Right cardiac atrium (tissue), 5 donors: Measurements from ENCODE around the gene COL23A1. TPM values are rescaled to one million over a fixed set of nuclear protein-coding genes. Genes with fewer than 3 reads are reported as not detected.

Source experiments
- ATAC-seq, 2 donors: fragments of 200-7000 bp; cut with Tn5 transposase; one replicate each; pipeline versions ENCODE4 v1.8.0 to v1.9.1; 2020; ENCODE audit warnings: moderate library complexity in 2 of 2, mild to moderate bottlenecking in 1 of 2
- DNase-seq, 3 donors: peaks; one replicate each; pipeline ENCODE4 v3.0.0-alpha.2; 2020
- H3K27ac ChIP-seq: one replicate; pipeline ENCODE4 v1.5.1; 2013; ENCODE audit warnings: mild to moderate bottlenecking, low read length, control low read depth, moderate library complexity
- H3K27me3 ChIP-seq: one replicate; pipeline ENCODE4 v1.6.1; 2013; ENCODE audit not compliant: control insufficient read depth, insufficient read depth
- H3K4me1 ChIP-seq: one replicate; pipeline ENCODE4 v1.6.1; 2013; ENCODE audit warnings: low read length; ENCODE audit not compliant: control insufficient read depth, insufficient read depth
- H3K4me3 ChIP-seq: one replicate; pipeline ENCODE4 v1.5.1; 2013; ENCODE audit warnings: low read length, control low read depth
- H3K9me3 ChIP-seq: one replicate; pipeline ENCODE4 v1.6.1; 2013; ENCODE audit warnings: low read length; ENCODE audit not compliant: control insufficient read depth
- WGBS: extraction: QIAGEN DNeasy Blood & Tissue Kit; methylation state at CpG from one replicate; pipeline ENCODE4 v1.1.7; 2013; 5-methylcytosine and 5-hydroxymethylcytosine counted together
- intact Hi-C, 4 donors: fragments of 100-400 bp; cut with DNase I; formaldehyde crosslinking; loops; one replicate each; pipeline versions ENCODE4 v1.11.0 to v1.14.0; 2022 to 2023
- polyA plus RNA-seq: library from polyadenylated mRNA; stranded (reverse); fragments of 200-250 nt; gene quantifications from one replicate; pipeline ENCODE4 v1.2.3, GENCODE V29; 2013
- total RNA-seq, 4 donors: library from RNA; stranded (reverse); fragmentation: NEBNext Ultra II Directional; extraction: Animal tissue kit (Norgen Biotek cat#: 25700); gene quantifications; one replicate each; pipeline ENCODE4 v1.2.1, GENCODE V29; 2021
- donor health status: healthy with polysubstance abuse.
- donor health status: DM: no; HTN: yes; CAD: no.
- donor health status: DM: no; HTN: no; CAD: no.
- donor health status: DM: no; HTN: yes; CAD: no; lungs with severe emphysema.
- donor health status: DM: yes; HTN: yes; CAD: no.

Gene COL23A1
- total and polyA plus RNA-seq, 5 donors, result 2.5 to 13.6 (median 6.3) TPM

GRCh38 chr5:178210073-178210535 is 380.1 kb downstream of the COL23A1 start:
- no peak for ATAC-seq
- WGBS, result 92% methylated on average over 18 of the region's 18 CpGs
- DNase-seq, result no peak
- H3K9me3 ChIP-seq, result no peaks in the 10 kb centered on the region
- H3K27ac ChIP-seq, result no peak overlapping the region
- intact Hi-C loops, result no loop called here
- peaks cover 9% of the 10 kb centered on the region for H3K4me1 ChIP-seq
- no peak overlapping the region for H3K4me3 ChIP-seq
- H3K27me3 ChIP-seq, result no peaks in the 10 kb centered on the region

GRCh38 chr5:178209334-178210072 is 380.7 kb downstream of the COL23A1 start:
- no peak for ATAC-seq
- Histone ChIP-seq H3K9me3 (no peaks in the 10 kb centered on the region), H3K4me1 (peaks cover 9% of the 10 kb centered on the region), H3K27ac (no peak overlapping the region), H3K27me3 (no peaks in the 10 kb centered on the region), H3K4me3 (no peak overlapping the region)
- 84% methylated on average over 8 of the region's 8 CpGs for WGBS
- DNase-seq, result no peak
- intact Hi-C loops, result no loop called here

GRCh38 chr5:178208540-178209227 is 381.5 kb downstream of the COL23A1 start:
- WGBS, result 69% methylated on average over 5 of the region's 5 CpGs
- ATAC-seq, result no peak
- intact Hi-C loops, result no loop called here
- Histone ChIP-seq H3K4me3 (no peak overlapping the region), H3K9me3 (no peaks in the 10 kb centered on the region), H3K27ac (no peak overlapping the region), H3K4me1 (peaks cover 9% of the 10 kb centered on the region), H3K27me3 (no peaks in the 10 kb centered on the region)
- no peak for DNase-seq

GRCh38 chr5:178207917-178208280 is 382.3 kb downstream of the COL23A1 start:
- H3K27me3 ChIP-seq, result no peaks in the 10 kb centered on the region
- no peak for DNase-seq
- no peak overlapping the region for H3K27ac ChIP-seq
- H3K4me1 ChIP-seq, result peaks cover 9% of the 10 kb centered on the region
- ATAC-seq, result no peak
- intact Hi-C loops, result no loop called here
- WGBS, result 94% methylated on average over 1 of the region's 1 CpG
- H3K9me3 ChIP-seq, result no peaks in the 10 kb centered on the region
- H3K4me3 ChIP-seq, result no peak overlapping the region

- no peak for DNase-seq
Observed at GRCh38 chr5:178207183-178207916, 382.8 kb downstream of the COL23A1 start.

GRCh38 chr5:178206166-178207101 is 383.8 kb downstream of the COL23A1 start:
- DNase-seq, result no peak
- no peaks in the 10 kb centered on the region for H3K9me3 ChIP-seq
- H3K4me1 ChIP-seq, result peaks cover 9% of the 10 kb centered on the region
- peak overlapping the region; percentile 9 for H3K27ac ChIP-seq
- H3K27me3 ChIP-seq, result no peaks in the 10 kb centered on the region
- ATAC-seq, result no peak
- H3K4me3 ChIP-seq, result peak overlapping the region; percentile 63
- WGBS, result 51% methylated on average over 12 of the region's 12 CpGs
- intact Hi-C loops, result no loop called here

More at GRCh38 chr5:178207183-178207916, 382.8 kb downstream of the COL23A1 start:
- Histone ChIP-seq H3K27ac (no peak overlapping the region), H3K4me1 (peaks cover 9% of the 10 kb centered on the region), H3K9me3 (no peaks in the 10 kb centered on the region), H3K27me3 (no peaks in the 10 kb centered on the region), H3K4me3 (no peak overlapping the region)
- ATAC-seq, result no peak
- intact Hi-C loops, result no loop called here
- WGBS, result 63% methylated on average over 5 of the region's 5 CpGs

- no peaks in the 10 kb centered on the region for H3K27me3 ChIP-seq
- H3K9me3 ChIP-seq, result no peaks in the 10 kb centered on the region
- peak overlapping the region; percentile 44 for H3K27ac ChIP-seq
- ATAC-seq, result no peak
- 9% methylated on average over 5 of the region's 5 CpGs for WGBS
- DNase-seq, result no peak
- H3K4me3 ChIP-seq, result peak overlapping the region; percentile 63
- intact Hi-C loops, result no loop called here
- H3K4me1 ChIP-seq, result peaks cover 9% of the 10 kb centered on the region
Observed at GRCh38 chr5:178205749-178206047, 384.5 kb downstream of the COL23A1 start.

- peak; percentile 86 to 92 (median 92) for DNase-seq
- Histone ChIP-seq H3K4me1 (peaks cover 9% of the 10 kb centered on the region), H3K27ac (peak overlapping the region; percentile 73), H3K27me3 (no peaks in the 10 kb centered on the region), H3K9me3 (no peaks in the 10 kb centered on the region), H3K4me3 (peak overlapping the region; percentile 63)
- WGBS, result under 1% methylated on average over 90 of the region's 90 CpGs
- ATAC-seq, result peak; percentile 66 to 72
- intact Hi-C loops, result no loop called here
Observed at GRCh38 chr5:178204935-178205748, 385.1 kb downstream of the COL23A1 start.

- DNase-seq, result peak; percentile 95 to 97 (median 97)
- H3K4me3 ChIP-seq, result peak within 1 kb of the TSS; percentile 63
- ATAC-seq, result peak; percentile 92 to 96
- no peaks in the 10 kb centered on the region for H3K9me3 ChIP-seq
- intact Hi-C loops, result no loop called here
- H3K4me1 ChIP-seq, result peaks cover 9% of the 10 kb centered on the region
- no peaks in the 10 kb centered on the region for H3K27me3 ChIP-seq
- under 1% methylated on average over 96 of the region's 96 CpGs for WGBS
- peak within 1 kb of the TSS; percentile 73 for H3K27ac ChIP-seq
Observed at GRCh38 chr5:178204182-178204934, 385.8 kb downstream of the COL23A1 start, which contains the start of gene HNRNPAB. HNRNPAB (plus strand) TSS chr5:178204533; CDS start chr5:178204838, 305 bp downstream.
